ENCODE measurements around the gene ITFG1.

DNA sequence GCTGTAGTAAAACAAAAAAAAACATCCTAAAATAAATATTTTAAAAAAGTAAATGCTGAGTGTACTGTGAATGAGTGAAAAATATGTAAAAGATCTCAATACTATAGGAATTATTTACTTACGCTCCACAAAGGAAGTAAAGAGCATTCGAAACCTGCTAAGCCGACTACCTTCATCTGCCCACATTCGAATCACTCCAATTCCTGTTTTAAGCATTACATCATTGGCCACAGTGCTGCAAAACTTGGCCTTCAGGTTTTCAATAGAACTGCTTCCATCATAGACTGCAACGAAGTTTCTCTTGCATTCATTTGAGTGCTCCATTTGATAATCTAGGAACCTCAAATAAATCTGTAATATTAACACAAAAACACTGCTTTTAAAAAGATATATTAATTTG is 351.5 kb downstream of the ITFG1 start:
- TF ChIP-seq CTCF (IDR thresholded peaks at IDR 0.05) (no peak), POLR2A (IDR thresholded peaks at IDR 0.05) (no peak)

Measured in right lobe of liver (tissue), 4 donors.